Measurements from ENCODE around the gene IDNK.

The IDNK gene

DNA sequence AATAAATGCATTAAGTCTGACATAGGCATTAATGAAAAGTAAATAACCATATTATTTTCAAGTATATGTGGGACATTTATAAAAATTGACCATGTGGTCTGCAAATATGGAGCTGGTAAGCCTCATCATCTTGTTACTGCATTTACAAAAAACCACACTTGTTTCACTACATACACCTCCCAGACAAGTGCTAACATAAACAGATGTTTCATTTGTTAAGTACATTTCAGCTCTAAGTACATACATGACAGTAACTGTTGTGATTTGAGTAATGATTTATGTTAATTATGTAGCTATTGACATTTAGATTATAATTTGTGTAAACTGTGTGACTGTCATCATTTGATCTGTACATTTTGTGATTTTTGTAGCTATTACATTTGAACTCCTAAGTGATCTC lies 13.9 kb downstream of the IDNK start:
- no peak for DNase-seq

DNA sequence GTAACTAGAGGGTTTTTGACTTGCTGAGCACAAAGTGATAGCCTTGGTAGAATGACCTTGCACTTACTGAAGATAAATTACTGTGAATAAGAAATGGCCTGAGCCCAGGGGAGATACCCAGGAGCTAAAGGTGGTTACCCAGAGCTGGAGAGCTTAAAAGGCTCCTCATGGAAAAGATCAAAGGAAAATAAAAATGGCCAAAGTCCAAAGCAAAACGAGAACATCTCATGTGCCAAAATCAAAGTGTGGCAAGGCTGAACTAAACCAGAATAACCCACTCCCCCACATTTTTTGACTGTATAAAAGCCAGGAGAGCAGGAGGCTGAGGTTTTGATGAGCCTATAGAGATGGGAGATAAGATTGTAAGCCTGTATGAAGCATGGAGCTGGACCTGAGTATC lies 14.4 kb downstream of the IDNK start:
- DNase-seq: no peak

DNA sequence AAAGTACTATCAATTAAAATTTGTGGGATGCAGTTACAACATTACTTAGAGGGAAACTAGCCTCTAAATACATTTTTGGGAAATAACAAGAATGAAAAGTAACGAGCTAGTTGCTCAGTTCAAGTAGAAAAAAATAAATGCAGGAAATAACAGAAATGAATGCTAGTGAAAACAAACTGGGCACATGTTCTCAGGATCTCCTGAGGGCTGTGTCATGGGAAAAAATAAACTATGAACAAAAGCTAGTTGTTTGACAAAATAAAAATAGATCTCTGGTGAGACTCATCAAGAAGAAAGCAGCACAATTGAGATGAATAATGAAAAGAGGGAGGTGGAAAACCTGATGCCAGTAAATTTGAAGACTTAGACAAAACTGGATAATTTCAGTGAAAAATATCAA lies 16.3 kb downstream of the IDNK start:
- DNase-seq: no peak

DNA sequence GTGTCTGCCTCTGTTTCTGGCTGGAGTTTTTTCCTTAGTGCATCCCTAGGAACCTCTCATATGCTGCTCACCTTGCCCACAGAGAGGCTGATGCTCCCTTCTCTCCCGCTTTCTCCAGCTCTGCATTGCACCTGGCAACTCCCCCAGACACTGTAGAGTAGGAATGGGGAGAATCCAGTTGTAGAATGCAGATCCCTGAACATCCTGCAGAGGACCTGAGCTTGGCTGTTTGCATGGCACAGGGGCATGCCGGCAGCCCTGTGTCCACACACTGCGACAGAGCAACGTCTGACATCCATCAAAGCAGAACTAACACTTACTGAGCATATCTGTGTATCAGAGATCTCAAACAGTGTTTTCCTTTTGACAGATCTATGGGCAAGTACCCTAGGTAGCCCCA lies 19.9 kb downstream of the IDNK start:
- DNase-seq: no peak

DNA sequence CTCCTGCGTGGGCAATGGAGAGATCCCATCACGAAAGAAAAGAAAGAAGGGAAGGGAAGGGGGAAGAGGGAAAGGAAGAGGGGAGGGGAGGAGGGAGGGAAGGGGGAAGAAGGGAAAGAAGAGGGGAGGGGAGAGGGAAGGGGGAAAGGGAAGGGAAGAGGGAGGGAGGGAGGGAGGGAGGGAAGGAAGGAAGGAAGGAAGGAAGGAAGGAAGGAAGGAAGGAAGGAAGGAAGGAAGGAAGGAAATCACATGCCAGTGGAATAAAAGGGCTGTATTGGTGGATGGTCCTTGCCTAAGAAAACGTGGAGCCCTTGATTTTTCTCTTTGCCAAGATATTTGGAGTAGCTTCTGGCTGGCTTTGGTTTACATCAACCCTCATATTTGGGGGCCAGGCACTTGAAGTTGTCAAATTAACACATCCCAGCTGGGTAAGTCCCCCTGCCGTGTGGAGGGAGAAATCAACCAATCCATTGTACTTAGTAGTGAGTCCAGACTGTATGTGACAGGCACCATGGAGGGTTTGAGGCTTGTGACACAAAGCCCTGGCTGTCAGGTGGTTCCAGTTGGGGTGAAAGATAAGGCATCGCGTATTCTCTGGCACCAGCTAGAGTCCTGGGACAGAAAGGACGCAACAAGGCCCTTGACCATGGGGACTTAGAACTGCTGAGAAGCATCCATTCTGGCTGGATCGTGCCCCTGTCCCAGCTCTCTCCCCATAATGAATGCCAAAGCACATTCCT lies 23.7 kb downstream of the IDNK start:
- DNase-seq: no peak

DNA sequence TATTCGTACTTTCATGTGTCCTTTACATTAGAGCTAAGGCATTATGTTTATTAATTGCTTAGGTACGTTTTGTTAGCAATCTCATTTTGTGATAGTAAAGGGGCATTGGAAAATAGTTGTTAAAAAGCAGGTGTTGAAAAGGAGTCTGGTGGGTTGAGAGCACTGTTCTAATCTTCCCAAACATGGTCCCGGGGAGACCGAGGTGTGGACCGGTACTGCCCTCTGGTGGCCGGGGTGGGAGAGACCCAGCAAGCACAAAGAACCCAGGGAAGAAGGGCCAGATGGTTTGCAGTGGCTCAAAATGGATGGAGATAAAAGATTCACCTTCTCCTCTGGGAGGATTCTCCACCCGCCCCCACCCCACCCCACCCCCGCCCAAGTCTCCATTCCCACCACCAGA lies 26.1 kb downstream of the IDNK start:
- DNase-seq: no peak

DNA sequence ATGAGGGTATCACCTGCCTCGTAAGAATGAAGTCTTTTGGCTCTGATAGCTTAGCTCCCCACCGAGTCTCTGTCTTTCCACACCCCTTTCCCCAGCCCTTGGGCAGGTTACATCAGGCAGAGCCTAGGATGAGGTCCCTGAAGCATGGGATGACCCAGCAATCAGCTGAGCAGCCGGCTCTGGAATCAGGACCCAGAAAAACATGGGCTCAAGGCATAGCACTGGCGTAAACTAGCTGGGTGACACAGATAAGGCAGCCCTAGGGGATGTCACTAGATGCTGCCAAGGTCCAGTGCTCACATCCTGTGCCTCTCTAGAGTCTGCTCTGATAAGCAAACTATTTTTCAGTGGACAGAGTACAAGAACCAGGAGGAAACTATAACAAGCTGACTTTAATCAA lies 26.6 kb downstream of the IDNK start:
- DNase-seq: no peak

DNA sequence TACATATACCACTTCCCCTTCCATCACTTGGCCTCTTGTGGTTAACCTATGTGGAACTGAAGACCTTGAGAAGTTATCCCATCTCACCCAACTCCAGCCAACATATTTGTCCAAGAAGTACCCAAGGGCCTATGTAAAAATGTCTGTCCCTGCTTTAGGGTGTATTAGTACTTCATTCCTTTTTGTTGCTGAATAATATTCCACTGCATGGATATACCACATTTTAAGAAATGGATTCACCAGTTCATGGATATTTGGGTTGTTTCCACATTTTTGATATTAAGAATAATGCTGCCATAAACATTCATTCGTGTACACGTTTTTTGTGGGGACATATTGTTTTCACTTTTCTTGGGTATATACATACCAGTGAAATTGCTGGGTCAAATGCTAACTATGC lies 28.6 kb downstream of the IDNK start:
- DNase-seq: no peak

DNA sequence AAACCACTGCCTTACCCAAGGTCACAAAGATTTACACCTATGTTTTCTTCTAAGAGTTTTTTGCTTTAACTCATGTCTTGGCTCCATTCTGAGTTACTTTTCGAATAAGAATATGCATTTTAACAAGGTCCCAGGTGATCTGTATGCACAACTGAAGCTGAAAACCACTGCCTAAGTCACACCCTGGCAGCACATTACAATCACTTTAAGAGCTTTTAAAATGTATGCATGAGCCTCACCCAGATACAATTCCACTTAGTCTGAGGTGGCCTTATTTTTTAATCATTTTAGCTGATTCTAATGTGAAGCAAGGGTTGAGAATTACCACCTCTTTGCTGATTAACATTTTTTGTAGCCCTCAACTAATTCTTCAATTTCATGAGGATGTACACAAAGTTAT lies 29.5 kb downstream of the IDNK start:
- no peak for DNase-seq

DNA sequence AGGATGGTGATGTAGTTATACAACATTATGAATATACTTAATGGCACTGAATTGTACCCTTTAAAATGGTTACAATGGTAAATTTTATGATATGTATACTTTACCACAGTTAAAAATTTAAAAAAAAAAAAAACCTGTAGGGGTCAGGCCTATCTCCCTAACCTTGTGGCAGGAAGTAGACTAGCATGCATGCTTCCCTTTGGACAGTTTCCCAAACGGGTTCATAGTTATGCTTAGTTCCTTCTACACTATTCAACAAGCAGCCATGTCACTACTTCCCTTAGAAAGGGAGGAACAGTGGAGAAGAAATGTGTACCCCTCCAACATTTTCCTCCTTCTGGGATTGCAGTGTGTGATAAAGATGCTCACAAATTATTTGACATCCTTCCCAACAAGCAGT lies 32.5 kb downstream of the IDNK start:
- DNase-seq: no peak

DNA sequence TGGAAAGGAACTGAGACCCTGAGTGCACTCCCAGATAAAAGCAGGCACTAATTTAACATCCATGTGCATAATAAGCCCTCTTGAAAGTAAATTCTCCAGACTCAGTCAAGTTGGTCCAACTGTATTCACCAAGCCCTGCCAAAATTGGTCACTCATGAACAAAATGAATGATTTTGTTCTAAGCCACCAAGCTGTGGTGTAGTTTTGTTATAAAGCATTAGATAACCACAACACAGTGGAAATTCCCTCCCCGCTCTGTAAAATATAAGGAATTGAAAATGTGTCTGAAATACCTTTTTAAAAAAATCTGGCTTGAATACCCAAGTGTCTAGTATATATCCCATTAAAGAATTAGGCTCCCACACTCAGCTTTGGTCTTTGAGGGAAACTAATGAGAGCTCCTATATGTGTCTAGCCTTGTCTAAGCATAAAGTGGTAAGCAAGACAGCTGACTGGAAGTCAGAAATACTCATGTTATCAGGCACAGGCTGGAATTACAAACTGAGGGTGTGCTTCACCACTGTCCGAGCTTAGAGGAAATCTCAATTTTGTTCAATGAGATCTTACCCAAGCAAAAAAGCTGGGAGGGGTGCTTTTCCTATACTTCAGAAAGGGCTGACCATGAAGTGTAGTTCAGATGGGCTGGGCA lies 33.2 kb downstream of the IDNK start:
- DNase-seq: no peak

DNA sequence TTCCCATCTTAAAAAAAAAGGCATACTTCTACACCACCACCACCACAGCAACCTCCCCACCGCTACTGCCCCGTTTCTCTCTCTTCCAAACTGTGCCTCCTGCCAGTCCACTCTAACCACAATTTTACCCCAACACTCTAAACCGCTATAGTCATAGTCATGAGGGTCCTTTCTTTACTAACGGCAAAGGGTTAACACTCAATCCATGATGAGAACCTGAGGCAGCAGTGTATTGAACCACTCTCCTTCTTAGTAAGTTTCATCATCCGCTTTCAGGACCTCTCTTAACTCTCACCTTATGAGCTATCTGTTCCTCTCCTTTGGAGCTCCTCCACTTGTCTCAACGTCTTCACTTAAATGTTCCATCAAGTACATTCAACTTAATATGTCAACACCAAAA lies 34.0 kb downstream of the IDNK start:
- no peak for DNase-seq

DNA sequence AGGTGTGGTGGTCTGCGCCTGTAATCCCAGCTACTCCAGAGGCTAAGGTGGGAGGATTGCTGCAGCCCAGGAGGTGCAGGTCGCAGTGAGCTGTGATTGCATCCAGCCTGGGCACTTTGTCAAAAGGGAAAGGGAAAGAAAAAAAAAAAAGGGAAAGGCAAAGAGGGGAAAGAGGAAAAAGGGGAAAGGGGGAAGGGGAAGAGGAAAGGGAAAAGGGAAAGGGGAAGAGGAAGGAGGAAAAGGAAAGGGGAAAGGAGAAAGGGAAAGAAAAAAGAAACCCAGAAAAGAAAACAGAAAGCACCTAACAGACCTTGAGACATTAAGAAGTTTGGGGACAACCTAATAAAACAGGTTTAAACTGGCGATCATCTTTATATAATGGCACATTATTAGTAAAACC lies 40.0 kb downstream of the IDNK start:
- DNase-seq: no peak

DNA sequence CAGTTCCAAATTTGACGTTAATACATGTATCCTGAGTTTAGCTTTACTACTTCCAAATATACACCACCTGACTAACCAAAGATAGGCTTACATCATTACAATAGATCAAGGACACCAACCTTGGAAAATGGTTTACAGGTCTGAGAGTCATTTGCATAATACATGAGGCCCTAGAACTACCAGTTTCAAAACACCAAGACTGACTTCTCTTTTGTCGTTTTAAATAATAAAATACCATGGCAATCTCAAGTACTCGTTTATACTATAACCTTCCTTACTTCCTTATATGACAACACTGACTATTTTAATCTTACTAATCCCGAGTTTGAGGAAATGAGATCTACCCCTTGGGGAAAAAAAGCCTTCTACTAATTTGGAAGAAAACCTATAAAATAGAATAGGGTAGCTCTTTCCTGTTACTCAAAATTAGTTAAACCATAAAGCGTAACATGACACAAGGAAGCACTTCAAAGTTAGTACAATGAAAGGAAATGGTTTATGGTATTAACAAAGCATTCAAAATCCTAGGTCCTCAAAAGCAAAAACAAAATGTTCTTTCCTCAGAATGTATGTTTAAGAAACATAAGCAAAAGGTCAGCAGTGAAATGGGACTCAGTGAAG lies 42.7 kb downstream of the IDNK start:
- DNase-seq: no peak

DNA sequence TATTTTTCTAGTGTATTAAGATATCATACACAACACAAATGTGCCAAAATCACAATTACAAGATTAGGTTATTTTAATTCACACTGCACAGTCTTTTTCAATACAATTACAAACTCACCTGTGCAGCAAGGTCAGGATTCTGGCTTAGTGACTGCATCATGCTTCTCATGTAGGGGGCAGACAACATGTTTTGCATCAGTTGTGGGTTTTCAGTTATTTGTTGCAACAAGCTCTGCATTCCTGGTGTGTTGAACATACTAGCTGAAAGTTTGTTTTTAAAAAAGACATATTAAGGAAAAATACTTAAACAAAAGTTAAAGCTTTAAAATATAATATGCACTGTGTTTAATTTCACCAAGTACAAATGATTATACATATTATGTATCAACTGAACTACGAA lies 46.1 kb downstream of the IDNK start:
- DNase-seq: no peak

DNA sequence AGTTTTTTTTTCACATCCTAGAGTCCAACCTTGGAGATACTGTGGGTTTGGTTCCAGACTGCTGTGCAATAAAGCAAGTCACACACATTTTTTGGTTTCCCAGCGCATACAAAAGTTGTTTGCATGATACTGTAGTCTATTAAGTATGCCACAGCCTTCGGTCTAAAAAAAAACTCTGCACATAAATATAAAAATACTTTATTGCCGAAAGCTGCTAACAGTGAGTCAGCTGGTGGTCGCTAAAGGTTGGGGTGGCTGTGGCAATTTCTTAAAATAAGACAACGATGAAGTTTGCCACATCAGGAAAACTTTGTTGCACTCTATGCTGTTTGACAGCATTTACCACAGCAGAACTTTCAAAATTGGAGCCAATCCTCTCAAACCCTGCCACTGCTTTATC lies 47.4 kb downstream of the IDNK start:
- DNase-seq: no peak

DNA sequence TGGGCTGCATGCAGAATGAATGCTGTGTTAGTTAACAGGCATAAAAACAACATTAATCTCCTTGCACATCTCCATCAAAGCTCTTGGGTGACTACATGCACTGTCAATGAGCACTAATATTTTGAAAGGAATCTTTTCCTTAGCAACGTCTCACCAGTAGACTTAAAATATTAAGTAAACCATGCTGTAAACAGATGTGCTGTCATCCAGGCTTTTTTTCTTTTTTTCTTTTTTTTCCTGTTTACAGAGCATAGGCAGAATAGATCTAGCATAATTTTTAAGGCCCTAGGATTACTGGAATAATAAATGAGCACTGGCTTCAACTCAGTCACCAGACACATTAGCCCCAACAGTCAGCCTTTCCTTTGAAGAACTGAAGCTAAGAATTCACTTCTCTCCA lies 48.5 kb downstream of the IDNK start:
- DNase-seq: no peak

DNA sequence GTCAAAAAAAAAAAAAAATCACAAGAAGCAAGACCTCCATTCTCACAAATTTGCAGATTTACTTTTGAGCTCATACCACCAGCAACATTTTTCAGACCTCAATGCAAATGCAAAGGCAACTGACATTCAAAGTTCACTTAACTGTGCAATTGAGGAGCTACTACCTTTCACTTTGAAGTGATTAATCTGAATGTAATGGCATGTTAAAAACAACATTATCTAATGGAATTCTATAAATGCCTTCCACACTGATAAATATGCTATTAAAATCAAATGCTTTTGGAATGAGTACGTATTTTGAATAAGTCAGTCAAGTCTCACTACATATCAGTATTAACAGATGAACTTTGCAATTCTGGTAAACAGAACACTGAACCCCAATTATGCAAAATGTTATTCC lies 52.5 kb downstream of the IDNK start:
- no peak for DNase-seq

DNA sequence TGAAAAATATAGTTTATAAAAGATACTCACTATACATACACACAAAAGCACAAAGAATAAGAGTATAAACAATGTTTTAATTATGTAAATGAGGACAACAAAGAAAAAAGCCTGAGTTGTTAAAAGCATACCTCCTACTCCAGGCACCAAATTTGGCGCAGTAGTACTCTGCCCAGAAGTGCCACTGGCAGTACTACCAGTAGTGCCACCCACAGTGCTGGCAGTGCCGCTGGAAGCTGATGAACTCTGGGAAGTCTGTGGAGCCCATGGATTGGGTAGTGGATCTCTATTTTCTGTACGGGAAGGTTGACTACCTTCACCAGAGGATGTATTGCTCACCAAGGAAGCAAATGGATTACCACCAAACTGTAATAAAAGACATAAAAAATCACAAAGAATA lies 54.7 kb downstream of the IDNK start:
- no peak for DNase-seq

DNA sequence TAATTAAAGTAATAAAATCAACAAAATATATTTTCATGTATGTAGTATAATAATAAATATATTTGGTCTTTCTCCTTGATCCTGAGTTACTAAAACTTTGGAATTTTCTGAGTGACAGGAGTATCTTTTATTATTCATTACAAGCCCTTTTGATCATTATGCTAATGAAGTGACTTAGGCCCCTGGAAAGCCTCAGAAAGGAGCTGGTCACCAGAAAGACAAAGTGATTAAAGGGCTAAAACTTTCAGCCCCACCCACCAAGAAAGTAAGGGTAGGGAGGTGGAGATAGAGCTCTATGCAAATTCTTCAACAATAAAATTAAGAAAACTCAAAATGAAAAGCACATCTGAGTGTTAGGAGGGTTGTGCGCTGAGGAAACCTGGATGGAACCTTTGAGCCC lies 57.3 kb downstream of the IDNK start:
- no peak for DNase-seq

DNA sequence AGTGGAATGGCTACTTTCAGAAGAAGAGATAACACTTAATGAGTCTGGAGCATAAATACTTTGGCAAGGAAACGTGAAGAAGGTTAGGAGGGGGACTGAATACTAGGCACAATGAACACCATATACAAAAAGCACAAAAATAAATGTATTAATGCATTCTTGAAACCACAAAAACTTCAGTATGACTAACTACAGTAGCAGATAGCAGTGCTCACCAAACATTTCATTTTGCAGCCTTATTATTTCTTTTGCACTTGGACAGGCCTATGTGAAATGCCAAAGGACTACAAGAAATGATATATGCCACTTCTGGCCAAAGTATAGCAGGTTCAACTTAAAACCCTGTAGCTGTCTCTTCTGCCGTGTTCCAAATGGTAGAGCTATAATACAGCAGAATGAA lies 58.5 kb downstream of the IDNK start:
- no peak for DNase-seq

DNA sequence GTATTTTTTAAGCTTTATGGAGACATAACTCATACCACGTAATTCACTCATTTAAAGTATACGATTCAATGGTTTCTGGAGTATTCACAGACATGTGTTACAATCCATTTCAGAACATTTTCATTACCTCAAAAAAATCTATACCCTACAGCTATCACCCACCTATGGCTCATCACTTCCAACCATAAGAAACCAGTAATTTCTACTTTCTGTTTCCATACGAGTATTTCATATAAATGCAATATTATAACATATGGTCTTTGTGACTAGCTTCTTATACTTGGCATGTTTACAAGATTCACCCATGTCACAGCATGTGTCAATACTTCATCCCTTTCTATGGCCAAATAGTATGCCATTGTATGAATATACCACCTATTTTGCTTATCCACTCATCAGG lies 66.0 kb downstream of the IDNK start:
- no peak for DNase-seq

DNA sequence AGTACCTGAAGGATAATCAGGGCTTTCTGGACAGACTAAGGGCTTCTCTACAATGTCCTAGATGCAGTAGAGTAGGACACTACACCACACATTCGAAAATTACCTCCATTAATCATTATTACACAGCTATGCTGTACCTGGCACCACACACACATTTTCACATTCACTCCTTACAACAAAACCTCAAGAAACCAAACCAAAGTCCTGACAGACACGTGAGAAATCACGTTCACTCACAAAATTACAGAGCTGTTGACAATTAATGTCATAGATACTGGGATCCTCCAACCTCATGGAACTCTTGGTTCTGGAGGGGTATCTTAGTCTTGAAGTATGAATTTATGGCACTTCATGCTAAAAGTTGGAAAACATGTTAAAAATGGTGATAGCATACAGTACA lies 68.5 kb downstream of the IDNK start:
- DNase-seq: no peak
